Mesenchymal stem cell (in vitro differentiated cells and primary cell): ENCODE results near the gene MAPK9.

Experiments used
- DNase-seq: peaks from one replicate; pipeline ENCODE4 v3.0.0-alpha.2; 2013
- H2AFZ ChIP-seq: one replicate; pipeline ENCODE4 v1.6.1; 2013; ENCODE audit warnings: low read depth, mild to moderate bottlenecking, control low read depth, inconsistent platforms, low read length, moderate library complexity
- H2AK5ac ChIP-seq: 2 replicates; pipeline ENCODE4 v1.6.1; 2013; ENCODE audit warnings: low read length, moderate library complexity, mild to moderate bottlenecking, inconsistent platforms; ENCODE audit not compliant: severe bottlenecking
- H2BK120ac ChIP-seq: one replicate; pipeline ENCODE4 v1.6.1; 2013; ENCODE audit warnings: low read depth, mild to moderate bottlenecking, inconsistent platforms, low read length, moderate library complexity
- H2BK12ac ChIP-seq, 2 experiments: one replicate each; pipeline ENCODE4 v1.6.1; 2013; ENCODE audit warnings: inconsistent platforms in 2 of 2, low read length in 2 of 2, mild to moderate bottlenecking in 2 of 2, moderate library complexity in 2 of 2, control low read depth in 1 of 2
- H2BK15ac ChIP-seq: one replicate; pipeline ENCODE4 v1.6.1; 2013; ENCODE audit warnings: mild to moderate bottlenecking, low read depth, inconsistent platforms; ENCODE audit not compliant: poor library complexity, severe bottlenecking
- H2BK5ac ChIP-seq: 2 replicates; pipeline ENCODE4 v1.6.1; 2013; ENCODE audit warnings: low read depth, mild to moderate bottlenecking, low read length, control low read depth, inconsistent platforms; ENCODE audit not compliant: poor library complexity, severe bottlenecking
- H3K14ac ChIP-seq, 2 experiments: one replicate each; pipeline ENCODE4 v1.6.1; 2013; ENCODE audit warnings: inconsistent platforms in 2 of 2, low read length in 2 of 2, control low read depth in 1 of 2, mild to moderate bottlenecking in 1 of 2, moderate library complexity in 1 of 2
- H3K18ac ChIP-seq, 2 experiments: one replicate each; pipeline ENCODE4 v1.6.1; 2013; ENCODE audit warnings: inconsistent platforms in 2 of 2, low read length in 2 of 2, control low read depth in 1 of 2, low read depth in 1 of 2, mild to moderate bottlenecking in 1 of 2
- H3K23ac ChIP-seq, 2 experiments: one replicate each; pipeline ENCODE4 v1.6.1; 2013; ENCODE audit warnings: inconsistent platforms in 2 of 2, low read length in 2 of 2, mild to moderate bottlenecking in 2 of 2, moderate library complexity in 2 of 2, control low read depth in 1 of 2
- H3K27ac ChIP-seq: 2 replicates; pipeline ENCODE4 v1.5.1; 2013; ENCODE audit warnings: mild to moderate bottlenecking, moderate library complexity, low read length, control low read depth, inconsistent platforms; ENCODE audit not compliant: poor library complexity, severe bottlenecking
- H3K27me3 ChIP-seq, 2 experiments: 2 replicates each; pipeline versions ENCODE4 v1.6.1 to v1.7.0; 2013; ENCODE audit warnings: low read length in 2 of 2, mild to moderate bottlenecking in 2 of 2, moderate library complexity in 2 of 2, control low read depth in 1 of 2, inconsistent platforms in 1 of 2; ENCODE audit not compliant: control insufficient read depth in 1 of 2, insufficient read depth in 1 of 2
- H3K36me3 ChIP-seq, 2 experiments: 2 replicates each; pipeline versions ENCODE4 v1.6.1 to v1.7.0; 2013; ENCODE audit warnings: low read length in 2 of 2, control low read depth in 1 of 2, inconsistent platforms in 1 of 2, low read depth in 1 of 2, mild to moderate bottlenecking in 1 of 2; ENCODE audit not compliant: insufficient read depth in 2 of 2, control insufficient read depth in 1 of 2
- H3K4ac ChIP-seq, 2 experiments: one replicate each; pipeline ENCODE4 v1.6.1; 2013; ENCODE audit warnings: inconsistent platforms in 2 of 2, low read length in 2 of 2, mild to moderate bottlenecking in 2 of 2, moderate library complexity in 2 of 2, control low read depth in 1 of 2, low read depth in 1 of 2
- H3K4me1 ChIP-seq: 2 replicates; pipeline ENCODE4 v1.6.1; 2013; ENCODE audit warnings: low read depth, low read length, control low read depth; ENCODE audit not compliant: control insufficient read depth, insufficient read depth
- H3K4me2 ChIP-seq: 2 replicates; pipeline ENCODE4 v1.6.1; 2013; ENCODE audit warnings: low read length, mild to moderate bottlenecking, inconsistent platforms; ENCODE audit not compliant: poor library complexity, severe bottlenecking
- H3K4me3 ChIP-seq, 2 experiments: 2 replicates each; pipeline versions ENCODE4 v1.5.1 to v1.7.0; 2013; ENCODE audit warnings: low read length in 2 of 2, mild to moderate bottlenecking in 2 of 2, control low read depth in 1 of 2, low read depth in 1 of 2; ENCODE audit not compliant: insufficient read depth in 1 of 2
- H3K79me1 ChIP-seq: replicated peaks from 2 replicates; pipeline ENCODE4 v1.6.1; 2013; ENCODE audit warnings: mild to moderate bottlenecking, control low read depth, low read length, inconsistent platforms; ENCODE audit not compliant: poor library complexity, severe bottlenecking
- H3K9ac ChIP-seq: 2 replicates; pipeline ENCODE4 v1.7.0; 2013; ENCODE audit warnings: mild to moderate bottlenecking, low read length, moderate library complexity
- H3K9me3 ChIP-seq: 2 replicates; pipeline ENCODE4 v1.7.0; 2013; ENCODE audit warnings: mild to moderate bottlenecking, low read length; ENCODE audit not compliant: control insufficient read depth
- H4K8ac ChIP-seq: one replicate; pipeline ENCODE4 v1.6.1; 2013; ENCODE audit warnings: inconsistent platforms, mild to moderate bottlenecking, low read length, moderate library complexity
- H4K91ac ChIP-seq: one replicate; pipeline ENCODE4 v1.6.1; 2013; ENCODE audit warnings: mild to moderate bottlenecking, low read length, inconsistent platforms
- WGBS: methylation state at CpG from one replicate; pipeline ENCODE4 v1.1.7; 2013; ENCODE audit warnings: mixed read lengths; 5-methylcytosine and 5-hydroxymethylcytosine counted together

The MAPK9 gene

GRCh38 chr5:180209137-180209581 is 82.7 kb downstream of the MAPK9 start, which contains the start of gene RASGEF1C:
Gene RASGEF1C, minus strand, starts transcription at chr5:180209211. Its CDS starts 71,159 bp downstream, at chr5:180138052.
- H3K18ac ChIP-seq: no peak within 1 kb of the TSS
- H3K4me1 ChIP-seq: peaks cover 14% of the 10 kb centered on the region
- H2BK5ac ChIP-seq: no peak within 1 kb of the TSS
- H3K79me1 ChIP-seq: no peaks in the 10 kb centered on the region
- no peak within 1 kb of the TSS for H4K91ac ChIP-seq
- H3K9ac ChIP-seq: no peak within 1 kb of the TSS
- peaks cover 32 to 56% of the 10 kb centered on the region in 2 experiments for H3K27me3 ChIP-seq
- H3K4me2 ChIP-seq: peak within 1 kb of the TSS; percentile 77
- H3K14ac ChIP-seq: no peak within 1 kb of the TSS
- no peak within 1 kb of the TSS for H3K27ac ChIP-seq
- H2BK120ac ChIP-seq: no peak within 1 kb of the TSS
- H2BK12ac ChIP-seq: no peak within 1 kb of the TSS
- peak within 1 kb of the TSS; percentile 87 for H4K8ac ChIP-seq
- peak; percentile 59 for DNase-seq
- 11% methylated on average over 29 of the region's 55 CpGs for WGBS
- H3K9me3 ChIP-seq: no peaks in the 10 kb centered on the region
- no peak within 1 kb of the TSS for H3K4ac ChIP-seq
- H2AK5ac ChIP-seq: no peak within 1 kb of the TSS
- H3K23ac ChIP-seq: no peak within 1 kb of the TSS
- H3K4me3 ChIP-seq: peak within 1 kb of the TSS in 1 of 2 experiments; percentile 65
- no peaks in the 10 kb centered on the region for H3K36me3 ChIP-seq
- H2AFZ ChIP-seq: no peak within 1 kb of the TSS
- no peak within 1 kb of the TSS for H2BK15ac ChIP-seq

DNA sequence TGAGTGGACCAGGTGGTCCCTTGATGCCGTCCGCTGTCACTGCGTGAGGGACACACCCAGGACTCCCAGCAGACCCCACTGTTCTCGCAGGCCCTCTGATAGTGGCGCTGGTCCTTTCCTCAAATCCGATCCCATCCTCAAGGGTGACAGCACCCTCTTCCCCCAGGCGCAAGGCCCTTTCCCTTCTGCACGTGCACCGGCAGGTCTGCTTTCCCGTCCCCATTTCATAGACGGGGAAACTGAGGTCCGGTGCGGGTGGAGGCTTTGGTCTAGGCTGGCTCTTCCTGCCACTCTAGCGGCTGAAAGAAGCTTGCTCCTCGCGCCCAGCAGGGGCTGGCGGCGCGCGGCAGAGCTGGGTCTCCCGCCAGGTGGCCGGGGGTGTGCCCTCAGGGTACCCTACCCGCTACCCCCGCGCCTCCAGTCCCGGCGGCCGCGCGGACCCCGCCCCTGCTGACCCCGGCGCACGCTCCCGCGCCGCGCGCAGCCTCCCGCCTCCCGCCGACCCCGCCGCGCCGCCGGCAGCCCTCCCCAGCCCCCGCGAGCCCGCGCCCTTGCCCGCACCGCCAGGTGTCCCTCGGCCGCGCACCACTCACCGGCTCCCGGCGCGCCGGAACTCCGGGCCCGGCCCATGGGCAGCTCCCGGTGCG is 83.3 kb downstream of the MAPK9 start:
- H3K18ac ChIP-seq: no peak overlapping the region
- H2BK12ac ChIP-seq: no peak overlapping the region
- no peak overlapping the region for H2AFZ ChIP-seq
- peak overlapping the region in 1 of 2 experiments; percentile 65 for H3K4me3 ChIP-seq
- H2AK5ac ChIP-seq: no peak overlapping the region
- no peak overlapping the region for H3K27ac ChIP-seq
- peaks cover 10% of the 10 kb centered on the region for H3K4me1 ChIP-seq
- H3K9ac ChIP-seq: no peak overlapping the region
- peak overlapping the region; percentile 74 for H3K4me2 ChIP-seq
- H2BK5ac ChIP-seq: no peak overlapping the region
- peak; percentile 13 for DNase-seq
- H4K8ac ChIP-seq: peak overlapping the region; percentile 22
- no peak overlapping the region for H3K23ac ChIP-seq
- no peak overlapping the region for H2BK15ac ChIP-seq
- no peak overlapping the region for H2BK120ac ChIP-seq
- no peak overlapping the region for H4K91ac ChIP-seq
- WGBS: 10% methylated on average over 33 of the region's 65 CpGs
- H3K9me3 ChIP-seq: no peaks in the 10 kb centered on the region
- H3K79me1 ChIP-seq: no peaks in the 10 kb centered on the region
- peaks cover 32 to 56% of the 10 kb centered on the region in 2 experiments for H3K27me3 ChIP-seq
- no peak overlapping the region for H3K4ac ChIP-seq
- H3K14ac ChIP-seq: no peak overlapping the region
- no peaks in the 10 kb centered on the region for H3K36me3 ChIP-seq

DNA sequence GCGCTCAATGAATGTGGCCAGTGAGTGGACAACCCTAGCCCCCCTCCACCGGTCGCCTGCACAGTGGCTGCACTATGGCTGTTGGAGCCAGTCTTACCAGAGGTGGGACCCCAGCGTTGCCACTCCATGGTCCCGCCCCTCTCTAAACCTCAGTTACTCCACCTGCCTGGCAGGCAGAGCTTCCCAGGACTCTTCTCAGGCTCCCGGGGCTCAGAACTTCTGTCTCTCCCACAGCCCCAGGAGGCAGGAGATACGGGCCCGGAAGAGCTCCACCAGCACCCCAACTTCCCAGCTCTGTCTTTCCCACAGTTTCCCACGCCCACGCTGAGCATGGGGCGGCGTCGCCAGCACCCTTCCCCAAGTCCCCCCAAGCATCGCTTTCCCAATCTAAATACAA is 83.8 kb downstream of the MAPK9 start:
- Histone ChIP-seq H3K4me2 (no peak overlapping the region), H2BK15ac (no peak overlapping the region), H2BK12ac (no peak overlapping the region), H3K27me3 (peaks cover 32 to 56% of the 10 kb centered on the region in 2 experiments), H2BK5ac (no peak overlapping the region), H4K8ac (no peak overlapping the region), H2BK120ac (no peak overlapping the region), H3K18ac (no peak overlapping the region), H3K14ac (no peak overlapping the region), H3K36me3 (no peaks in the 10 kb centered on the region), H3K9me3 (no peaks in the 10 kb centered on the region), H3K4me1 (peaks cover 10% of the 10 kb centered on the region), H3K4me3 (no peak overlapping the region), H2AFZ (no peak overlapping the region), H3K23ac (no peak overlapping the region), H3K4ac (no peak overlapping the region), H3K9ac (no peak overlapping the region), H3K79me1 (no peaks in the 10 kb centered on the region), H3K27ac (no peak overlapping the region), H2AK5ac (no peak overlapping the region), H4K91ac (no peak overlapping the region)
- 52% methylated on average over 14 of the region's 14 CpGs for WGBS
- no peak for DNase-seq

- H3K4me2 ChIP-seq: no peak overlapping the region
- H3K36me3 ChIP-seq: no peaks in the 10 kb centered on the region
- WGBS: 37% methylated on average over 25 of the region's 25 CpGs
- H3K18ac ChIP-seq: no peak overlapping the region
- H4K91ac ChIP-seq: no peak overlapping the region
- H3K9ac ChIP-seq: no peak overlapping the region
- H3K27ac ChIP-seq: no peak overlapping the region
- no peaks in the 10 kb centered on the region for H3K79me1 ChIP-seq
- H3K14ac ChIP-seq: no peak overlapping the region
- H2BK120ac ChIP-seq: no peak overlapping the region
- no peak for DNase-seq
- H3K4me1 ChIP-seq: peaks cover 10% of the 10 kb centered on the region
- H2BK15ac ChIP-seq: no peak overlapping the region
- H2BK12ac ChIP-seq: no peak overlapping the region
- no peak overlapping the region for H3K4ac ChIP-seq
- H4K8ac ChIP-seq: no peak overlapping the region
- peaks cover 30 to 53% of the 10 kb centered on the region in 2 experiments for H3K27me3 ChIP-seq
- no peak overlapping the region for H2AK5ac ChIP-seq
- H2AFZ ChIP-seq: no peak overlapping the region
- no peaks in the 10 kb centered on the region for H3K9me3 ChIP-seq
- H3K4me3 ChIP-seq: no peak overlapping the region
- H3K23ac ChIP-seq: no peak overlapping the region
- H2BK5ac ChIP-seq: no peak overlapping the region
These were observed 84.3 kb downstream of the MAPK9 start for GRCh38 chr5:180207593-180207992.
